SH-SY5Y (cell line): ENCODE data around the gene DMTF1.

Source experiments
- GATA2 ChIP-seq: IDR thresholded peaks from 2 replicates; pipeline ENCODE4 v1.6.1; 2011; ENCODE audit warnings: mild to moderate bottlenecking, low read depth, low read length
- GATA3 ChIP-seq: IDR thresholded peaks from 2 replicates; pipeline ENCODE4 v1.6.1; 2011; ENCODE audit warnings: low read depth, mild to moderate bottlenecking, low read length, moderate library complexity

GRCh38 chr7:87170828-87171227 lies 18.6 kb downstream of the DMTF1 start:
- TF ChIP-seq GATA2, result no peak
- no peak for TF ChIP-seq GATA3
